ENCODE results near the gene PRSS8.

Gene PRSS8

DNA sequence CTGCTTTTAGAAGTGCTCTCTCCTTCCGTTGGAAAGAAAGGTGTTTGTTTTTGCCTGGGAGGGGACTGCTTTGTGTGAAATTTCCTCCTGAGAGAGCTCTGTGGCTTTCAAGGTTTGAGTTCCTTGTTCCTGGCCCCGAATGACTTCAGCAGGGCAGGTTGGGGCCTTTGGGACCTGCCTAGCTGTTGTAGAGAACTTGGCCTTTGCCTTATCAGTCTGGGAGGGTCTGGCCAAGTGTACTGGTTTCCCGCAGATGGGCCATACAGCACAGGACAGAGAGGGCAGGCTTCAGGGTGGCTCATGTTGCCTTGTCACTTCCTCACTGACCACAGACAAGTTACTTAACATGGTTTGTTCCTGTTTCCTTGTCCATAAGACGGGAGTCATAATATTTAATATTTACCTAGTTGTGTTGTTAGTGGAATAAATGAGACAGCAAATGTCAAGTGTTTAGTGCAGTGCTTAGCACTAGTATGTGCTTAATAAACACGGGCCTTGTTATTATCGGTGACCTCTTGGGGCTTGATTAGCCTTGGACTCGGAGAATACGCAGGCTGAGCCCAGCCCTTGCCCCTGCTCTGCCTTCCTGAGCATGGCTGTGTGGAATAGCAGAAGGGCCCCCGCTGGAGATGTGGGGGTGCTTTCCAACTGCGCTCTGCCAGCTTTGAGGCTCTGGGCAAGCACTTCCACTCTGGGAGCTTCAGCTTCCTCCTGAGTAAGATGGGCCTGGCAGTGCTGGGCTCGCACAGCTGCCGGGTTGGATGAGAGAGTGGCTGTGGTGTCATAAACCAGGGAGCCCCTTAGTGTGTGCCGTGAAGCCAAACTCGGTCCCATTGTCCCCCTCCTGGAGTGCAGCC is 6.6 kb downstream of the PRSS8 start:
- DNase-seq (ENCODE audit: low read depth in 2 of 2) = no peak

DNA sequence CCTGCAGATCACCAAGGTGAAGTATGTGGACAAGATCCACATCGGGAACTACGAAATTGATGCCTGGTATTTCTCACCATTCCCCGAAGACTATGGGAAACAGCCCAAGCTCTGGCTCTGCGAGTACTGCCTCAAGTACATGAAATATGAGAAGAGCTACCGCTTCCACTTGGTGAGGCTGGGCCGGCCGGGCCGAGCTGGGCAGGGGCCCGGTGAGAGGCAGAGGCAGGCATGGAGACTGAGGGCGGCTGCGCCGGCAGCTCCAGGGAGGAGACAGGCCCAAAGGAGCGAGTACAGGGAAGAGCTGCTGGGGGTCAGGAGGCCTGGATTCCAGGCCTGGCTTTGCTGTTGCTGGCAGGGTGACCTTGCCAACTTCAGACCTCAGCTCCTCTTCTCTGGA is 8.3 kb downstream of the PRSS8 start:
- DNase-seq (ENCODE audit: low read depth in 2 of 2) = no peak

DNA sequence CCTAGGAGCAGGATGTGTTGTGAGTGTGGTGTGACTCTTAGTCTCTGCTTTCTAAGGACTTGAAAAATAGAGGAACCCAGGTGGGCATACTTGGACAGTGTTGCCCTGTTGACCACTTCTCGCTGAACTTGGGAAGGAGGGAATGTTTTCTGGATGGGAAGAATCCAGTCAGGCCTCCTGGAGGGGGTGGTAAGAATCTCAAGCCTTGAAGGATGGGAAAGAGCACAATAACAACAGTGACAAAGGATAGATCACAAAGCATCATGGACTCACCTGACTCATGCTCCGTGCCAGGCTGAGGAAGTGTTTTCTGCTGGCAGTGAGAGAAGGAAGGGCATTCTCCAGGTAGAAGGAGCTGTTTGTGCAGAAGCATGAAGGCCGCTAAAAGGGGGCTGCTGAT is 9.7 kb downstream of the PRSS8 start:
- no peak for DNase-seq (ENCODE audit: low read depth in 2 of 2)

DNA sequence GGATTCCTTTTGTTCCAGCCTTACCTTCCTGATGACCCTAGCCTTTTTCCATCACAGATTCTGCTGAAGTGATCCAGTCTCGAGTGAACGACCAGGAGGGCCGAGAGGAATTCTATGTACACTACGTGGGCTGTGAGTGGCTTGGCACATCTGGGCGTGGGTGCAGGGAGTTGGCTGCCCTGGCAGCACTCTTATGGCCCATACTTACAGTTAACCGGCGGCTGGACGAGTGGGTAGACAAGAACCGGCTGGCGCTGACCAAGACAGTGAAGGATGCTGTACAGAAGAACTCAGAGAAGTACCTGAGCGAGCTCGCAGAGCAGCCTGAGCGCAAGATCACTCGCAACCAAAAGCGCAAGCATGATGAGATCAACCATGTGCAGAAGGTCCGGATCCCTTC is 15.4 kb downstream of the PRSS8 start:
- DNase-seq (ENCODE audit: low read depth in 2 of 2) = no peak

DNA sequence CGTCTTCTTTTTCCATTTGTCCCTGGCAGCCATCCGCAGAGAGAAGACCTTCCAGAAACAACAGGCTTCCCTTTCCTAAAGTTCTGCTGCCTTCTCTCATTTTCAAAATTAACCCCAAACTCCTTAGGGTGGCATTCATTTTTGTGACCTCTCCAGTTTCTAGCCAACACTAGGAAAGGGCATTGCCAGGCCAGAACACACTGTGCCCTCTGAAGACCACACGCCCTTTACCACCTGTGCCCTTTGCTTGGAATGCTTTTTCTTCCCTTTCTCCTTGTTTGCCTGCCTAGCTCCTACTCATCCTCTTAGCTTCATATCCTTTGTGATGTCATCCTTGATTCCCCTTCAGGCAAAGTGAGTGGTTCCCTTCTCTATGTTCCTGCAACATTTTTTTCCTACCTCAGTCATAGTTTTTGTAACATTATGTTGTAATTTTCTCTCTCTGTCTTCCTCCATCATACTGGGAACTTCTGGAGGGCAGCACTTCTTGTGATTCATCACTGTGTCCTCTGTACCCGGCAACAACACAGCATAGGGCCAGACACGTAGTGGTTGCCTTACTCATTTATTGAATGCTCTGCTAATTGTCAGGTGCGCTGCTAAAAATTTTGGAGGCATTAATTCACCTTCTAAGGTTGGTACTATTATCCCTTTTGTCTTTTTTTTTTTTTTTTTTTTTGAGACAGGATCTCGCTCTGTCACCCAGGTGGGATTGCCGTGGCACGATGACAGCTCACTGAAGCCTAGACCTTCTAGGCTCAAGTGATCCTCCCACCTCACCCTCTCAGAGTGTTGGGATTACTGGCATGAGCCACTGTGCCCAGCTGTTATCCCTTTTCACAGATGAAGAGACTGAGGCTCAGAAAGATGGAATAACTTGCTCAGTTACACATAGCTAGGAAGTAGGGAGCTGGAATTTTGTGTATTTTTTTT is 17.0 kb downstream of the PRSS8 start:
- no peak for DNase-seq (ENCODE audit: low read depth in 2 of 2)

DNA sequence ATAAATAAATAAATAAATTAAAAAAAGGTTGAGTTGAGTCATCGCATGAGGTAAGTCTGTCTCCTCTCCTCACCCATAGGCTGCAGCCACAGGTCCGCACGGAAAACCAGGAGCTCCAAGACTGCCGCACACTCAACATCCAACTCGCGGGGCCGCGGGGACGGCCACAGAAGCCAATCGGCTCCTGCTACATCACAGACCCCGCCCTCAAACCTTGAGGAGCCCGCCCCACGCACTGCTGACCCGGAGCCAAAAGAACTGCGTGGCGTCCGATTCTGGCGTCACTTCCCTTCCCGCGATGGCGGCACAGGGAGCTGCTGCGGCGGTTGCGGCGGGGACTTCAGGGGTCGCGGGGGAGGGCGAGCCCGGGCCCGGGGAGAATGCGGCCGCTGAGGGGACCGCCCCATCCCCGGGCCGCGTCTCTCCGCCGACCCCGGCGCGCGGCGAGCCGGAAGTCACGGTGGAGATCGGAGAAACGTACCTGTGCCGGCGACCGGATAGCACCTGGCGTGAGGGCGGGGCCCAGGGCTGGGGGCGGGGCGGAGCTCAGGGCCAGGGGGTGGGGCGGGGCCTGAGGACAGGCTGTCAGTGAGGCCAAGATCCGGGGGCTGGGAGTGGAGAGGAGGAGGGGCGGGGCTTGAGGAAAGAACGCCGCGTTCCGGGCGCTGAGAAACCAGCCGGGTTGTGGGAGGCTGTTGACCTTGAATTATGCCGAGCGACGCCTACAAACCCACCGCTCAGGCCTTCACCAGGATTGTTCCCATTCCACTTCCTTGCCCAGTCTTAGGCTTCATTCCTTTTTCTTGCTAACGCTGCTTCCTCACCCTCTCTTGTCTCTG is 17.9 kb downstream of the PRSS8 start, which contains the start of gene KAT8:
TSS of gene KAT8 (plus strand) at position 281 of the 839 bp plus-strand sequence. CDS start at position 299, 18 bp downstream.
- DNase-seq (ENCODE audit: low read depth in 2 of 2) = peak; percentile 96 to 98

DNA sequence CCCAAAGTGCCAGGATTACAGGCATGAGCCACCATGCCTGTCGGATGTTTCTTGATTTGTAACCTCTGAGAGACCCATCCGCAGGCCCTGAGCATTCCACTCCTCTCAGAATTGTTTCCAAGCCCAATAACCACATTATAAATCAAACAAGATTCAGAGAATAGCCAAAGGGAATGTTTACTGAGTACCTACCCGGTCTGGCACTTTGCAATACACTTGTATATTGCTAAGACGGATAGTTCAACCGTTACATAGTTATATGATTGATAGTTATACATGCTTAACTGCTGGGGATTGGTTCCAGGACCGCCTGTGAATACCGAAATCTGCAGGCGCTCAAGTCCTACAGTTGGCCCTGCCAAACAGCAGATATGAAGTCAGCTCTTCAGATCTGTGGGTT is 21.1 kb downstream of the PRSS8 start:
- no peak for DNase-seq (ENCODE audit: low read depth in 2 of 2)

DNA sequence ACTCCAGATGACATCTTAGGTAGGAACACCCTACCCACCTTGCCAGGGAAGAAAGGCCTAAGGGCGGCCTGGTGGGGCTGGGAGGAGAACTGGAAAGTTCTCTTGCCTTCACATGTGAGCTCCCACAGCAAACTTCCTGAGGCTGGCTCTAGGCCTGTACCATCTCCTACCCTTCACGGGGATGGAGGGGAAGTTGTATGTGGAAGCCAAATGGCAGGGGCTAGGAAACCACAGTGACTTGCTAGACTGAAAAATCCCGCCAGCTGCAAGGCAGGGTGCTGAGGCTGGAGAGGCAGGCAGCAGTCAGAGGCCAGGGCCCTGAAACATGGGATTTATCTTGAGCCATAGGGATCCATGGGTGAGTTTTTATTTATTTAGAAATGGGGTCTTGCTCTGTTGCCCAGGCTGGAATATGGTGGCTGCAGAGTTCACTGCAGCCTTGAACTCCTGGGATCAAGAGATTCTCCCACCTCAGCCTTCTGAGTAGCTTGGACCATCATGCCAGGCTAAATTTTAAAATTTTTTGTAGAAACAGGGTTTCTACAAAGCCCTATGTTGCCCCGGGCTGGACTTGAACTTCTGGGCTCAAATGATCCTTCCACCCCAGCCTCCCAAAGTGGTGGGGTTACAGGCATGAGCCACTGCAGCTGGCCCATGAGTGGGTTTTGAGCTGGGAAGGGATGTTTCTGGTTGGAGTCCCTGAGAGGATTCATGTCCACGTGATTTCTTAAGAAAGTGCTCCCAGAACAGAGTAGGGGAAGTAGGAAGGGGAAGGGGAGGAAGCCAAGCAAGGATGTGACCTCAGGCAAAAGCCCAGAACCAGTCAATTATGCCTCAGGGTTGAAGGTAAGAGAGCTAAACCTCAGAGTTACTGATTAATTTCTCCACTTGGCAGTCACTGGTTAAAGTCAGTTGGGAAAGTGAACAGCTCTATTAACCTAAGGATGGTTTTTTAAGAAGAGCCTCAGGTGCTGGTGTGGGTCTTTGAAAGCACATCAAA is 22.1 kb downstream of the PRSS8 start:
- DNase-seq (ENCODE audit: low read depth in 2 of 2) = no peak

DNA sequence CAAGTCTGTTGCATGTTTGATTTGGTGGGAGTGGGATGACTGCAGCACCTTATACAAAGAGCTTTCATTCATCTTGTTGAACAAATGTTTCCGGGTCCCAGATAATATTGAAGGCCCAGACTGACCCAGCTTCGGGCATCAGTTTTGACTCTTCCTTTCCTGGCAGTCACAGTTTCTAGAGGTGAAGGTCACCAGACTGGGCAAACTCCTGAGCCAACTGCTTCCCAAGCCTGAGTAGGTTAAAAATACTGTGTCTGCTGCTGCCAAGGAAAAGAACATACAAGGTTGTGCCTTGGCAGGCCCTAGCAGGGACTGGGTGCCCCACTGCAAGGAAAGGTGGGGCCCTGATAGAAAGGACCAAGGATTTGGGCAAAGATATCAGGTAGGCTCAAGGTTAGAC is 22.8 kb downstream of the PRSS8 start:
- DNase-seq (ENCODE audit: low read depth in 2 of 2) = no peak

DNA sequence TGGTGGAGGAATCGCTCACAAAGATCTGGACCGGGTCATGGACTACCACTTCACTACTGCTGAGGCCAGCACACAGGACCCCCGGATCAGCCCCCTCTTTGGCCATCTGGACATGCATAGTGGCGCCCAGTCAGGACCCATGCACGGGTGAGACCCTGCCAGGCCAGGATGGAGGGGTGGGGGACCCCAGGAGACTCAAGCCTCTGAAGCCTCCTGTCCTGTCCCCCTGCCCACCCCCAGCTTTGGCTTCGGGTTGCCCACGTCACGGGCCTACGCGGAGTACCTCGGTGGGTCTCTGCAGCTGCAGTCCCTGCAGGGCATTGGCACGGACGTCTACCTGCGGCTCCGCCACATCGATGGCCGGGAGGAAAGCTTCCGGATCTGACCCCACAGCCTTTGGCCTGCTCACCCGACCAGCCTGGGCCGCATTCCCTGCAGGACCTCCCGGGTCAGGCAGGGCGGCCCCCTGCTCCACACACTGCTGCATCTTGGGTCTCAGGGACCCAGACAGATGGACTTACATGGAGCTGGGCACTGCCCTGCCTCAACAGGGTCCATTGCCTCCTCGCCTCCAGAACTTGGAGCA is 23.6 kb downstream of the PRSS8 start:
- no peak for DNase-seq (ENCODE audit: low read depth in 2 of 2)

DNA sequence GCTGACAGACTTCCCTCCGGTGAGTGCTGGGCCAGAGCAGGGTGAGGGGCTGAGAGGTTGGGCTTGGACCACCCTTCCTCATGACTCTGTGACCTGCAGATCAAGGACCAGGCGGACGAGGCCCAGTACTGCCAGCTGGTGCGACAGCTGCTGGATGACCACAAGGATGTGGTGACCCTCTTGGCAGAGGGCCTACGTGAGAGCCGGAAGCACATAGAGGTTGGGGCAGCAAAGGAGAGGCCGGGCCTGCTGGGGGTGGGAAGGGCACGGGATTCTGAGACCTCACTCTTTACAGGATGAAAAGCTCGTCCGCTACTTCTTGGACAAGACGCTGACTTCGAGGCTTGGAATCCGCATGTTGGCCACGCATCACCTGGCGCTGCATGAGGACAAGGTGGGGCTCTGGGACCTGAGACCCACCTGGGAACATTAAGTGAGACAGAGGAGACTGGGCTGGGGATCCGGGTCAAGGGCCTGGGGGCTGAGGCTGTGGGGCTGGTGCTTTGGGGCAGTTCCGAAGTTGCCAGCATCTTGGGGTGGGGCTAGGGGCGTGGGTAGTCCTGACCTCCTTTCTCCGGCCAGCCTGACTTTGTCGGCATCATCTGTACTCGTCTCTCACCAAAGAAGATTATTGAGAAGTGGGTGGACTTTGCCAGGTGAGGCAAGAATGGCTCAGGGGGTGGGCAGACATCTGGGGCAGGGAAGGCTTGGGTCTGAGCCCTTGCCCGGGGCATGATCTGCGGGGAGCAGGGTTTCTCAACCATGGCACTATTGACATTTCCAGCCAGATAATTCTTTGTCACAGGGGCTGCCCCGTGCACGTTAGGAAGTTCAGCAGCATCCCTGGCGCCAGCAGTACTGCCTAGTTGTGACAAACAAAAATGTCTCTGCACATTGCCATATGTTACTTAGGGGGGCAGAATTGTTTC is 25.2 kb downstream of the PRSS8 start:
- DNase-seq (ENCODE audit: low read depth in 2 of 2) = no peak

DNA sequence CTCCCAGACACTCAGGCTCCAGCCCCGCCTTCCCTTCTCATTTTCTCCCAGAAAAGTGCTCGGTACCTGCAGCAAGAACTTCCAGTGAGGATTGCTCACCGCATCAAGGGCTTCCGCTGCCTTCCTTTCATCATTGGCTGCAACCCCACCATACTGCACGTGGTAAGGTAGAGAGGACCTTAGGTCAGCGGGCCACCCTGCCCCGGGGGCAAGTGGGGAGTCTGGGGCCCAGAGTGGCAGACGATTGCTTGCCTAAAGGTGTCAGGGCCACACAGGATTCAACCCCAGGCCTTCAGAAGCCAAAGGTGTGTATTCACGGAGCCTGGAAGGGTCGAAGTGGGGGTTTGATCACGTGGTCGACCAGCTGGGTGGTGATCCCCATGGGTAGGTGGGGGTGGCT is 25.9 kb downstream of the PRSS8 start:
- DNase-seq (ENCODE audit: low read depth in 2 of 2) = no peak

DNA sequence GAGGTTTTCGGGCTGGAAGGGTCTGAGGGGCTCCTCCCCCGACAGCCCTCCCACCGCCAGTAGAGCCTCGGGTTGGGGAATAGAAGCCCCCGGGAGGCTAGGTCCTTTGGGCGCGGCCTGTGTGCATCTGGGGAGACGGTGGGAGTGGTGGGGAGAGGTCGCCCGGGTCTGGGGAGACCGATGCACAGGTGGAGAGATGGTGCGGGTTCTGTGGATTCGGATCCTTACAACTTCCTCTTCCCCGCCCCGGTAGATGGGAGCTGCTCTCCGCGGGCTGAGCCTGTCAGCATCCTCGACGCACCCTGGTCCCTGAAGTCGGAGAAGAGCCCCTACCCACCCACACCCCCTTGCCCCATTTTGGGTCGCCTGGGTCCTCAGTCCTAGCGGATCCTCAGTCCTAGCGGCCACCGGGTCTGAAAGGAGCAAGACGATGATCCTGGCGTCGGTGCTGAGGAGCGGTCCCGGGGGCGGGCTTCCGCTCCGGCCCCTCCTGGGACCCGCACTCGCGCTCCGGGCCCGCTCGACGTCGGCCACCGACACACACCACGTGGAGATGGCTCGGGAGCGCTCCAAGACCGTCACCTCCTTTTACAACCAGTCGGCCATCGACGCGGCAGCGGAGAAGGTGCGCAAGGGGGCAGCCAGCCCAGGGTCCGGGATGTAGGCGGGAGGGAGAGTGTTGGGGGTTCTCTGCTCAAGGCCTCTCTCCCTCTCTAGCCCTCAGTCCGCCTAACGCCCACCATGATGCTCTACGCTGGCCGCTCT is 26.6 kb downstream of the PRSS8 start:
- no peak for DNase-seq (ENCODE audit: low read depth in 2 of 2)

DNA sequence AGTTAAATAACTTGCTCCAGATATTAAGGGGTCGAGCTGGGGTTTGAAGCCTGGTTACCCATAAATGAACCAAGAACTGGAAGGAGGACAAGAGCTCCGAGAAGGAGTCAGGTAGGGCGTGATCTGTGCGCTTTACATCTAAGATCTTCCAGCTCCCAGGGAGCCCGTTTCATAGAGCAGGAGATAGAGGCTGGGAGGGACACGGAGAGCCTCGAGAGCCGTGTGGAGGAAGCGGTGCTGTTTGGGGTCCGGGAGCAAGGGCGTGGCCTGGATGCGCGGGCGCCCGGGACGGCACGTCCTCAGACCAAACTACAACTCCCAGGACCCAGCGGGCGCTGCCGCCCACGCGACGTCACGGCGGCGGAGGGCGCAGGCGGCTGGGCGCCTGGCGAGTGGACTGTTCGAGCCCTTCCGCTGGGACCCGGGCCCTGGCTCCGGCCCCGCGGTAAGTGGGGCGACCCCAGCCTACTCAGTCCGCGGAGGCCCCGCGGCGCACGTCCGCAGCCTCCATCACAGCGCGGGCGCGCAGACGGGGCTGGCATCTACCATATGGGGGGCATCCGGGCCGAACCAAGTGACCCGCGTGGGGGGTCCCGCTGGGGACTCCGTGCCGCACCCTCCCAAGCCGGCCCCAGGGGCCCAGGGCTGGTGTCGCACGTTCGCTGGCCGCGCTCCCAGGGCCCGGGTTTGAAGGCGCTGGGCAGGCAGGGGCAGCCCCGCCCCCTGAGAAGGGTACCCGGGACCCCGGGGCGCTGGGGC is 27.3 kb downstream of the PRSS8 start, which contains the start of gene BCKDK:
TSS of gene BCKDK (plus strand) at position 352 of the 759 bp plus-strand sequence. CDS start 838 bp downstream, outside the sequence.
- DNase-seq (ENCODE audit: low read depth in 2 of 2) = peak; percentile 65 to 80

DNA sequence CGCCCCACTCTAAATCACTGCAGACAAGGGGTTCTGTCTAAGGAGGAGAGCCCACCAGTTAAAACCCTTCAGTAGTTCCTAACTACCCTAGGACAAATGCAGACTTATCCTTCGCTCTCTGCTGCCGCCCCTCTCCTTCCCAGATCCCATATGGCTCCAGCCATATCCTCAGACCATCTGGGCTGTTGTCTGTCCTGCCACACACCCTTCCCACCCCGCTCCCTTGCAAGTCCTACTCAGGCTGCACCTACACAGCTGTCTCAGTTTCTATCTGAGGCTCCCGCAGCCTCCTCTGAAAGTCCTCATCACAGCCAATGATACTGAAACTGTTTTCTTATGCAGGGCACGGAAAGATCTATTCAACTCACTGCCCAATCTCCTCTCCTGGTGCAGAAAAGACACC is 28.1 kb downstream of the PRSS8 start:
- peak; percentile 28 to 45 for DNase-seq (ENCODE audit: low read depth in 2 of 2)

DNA sequence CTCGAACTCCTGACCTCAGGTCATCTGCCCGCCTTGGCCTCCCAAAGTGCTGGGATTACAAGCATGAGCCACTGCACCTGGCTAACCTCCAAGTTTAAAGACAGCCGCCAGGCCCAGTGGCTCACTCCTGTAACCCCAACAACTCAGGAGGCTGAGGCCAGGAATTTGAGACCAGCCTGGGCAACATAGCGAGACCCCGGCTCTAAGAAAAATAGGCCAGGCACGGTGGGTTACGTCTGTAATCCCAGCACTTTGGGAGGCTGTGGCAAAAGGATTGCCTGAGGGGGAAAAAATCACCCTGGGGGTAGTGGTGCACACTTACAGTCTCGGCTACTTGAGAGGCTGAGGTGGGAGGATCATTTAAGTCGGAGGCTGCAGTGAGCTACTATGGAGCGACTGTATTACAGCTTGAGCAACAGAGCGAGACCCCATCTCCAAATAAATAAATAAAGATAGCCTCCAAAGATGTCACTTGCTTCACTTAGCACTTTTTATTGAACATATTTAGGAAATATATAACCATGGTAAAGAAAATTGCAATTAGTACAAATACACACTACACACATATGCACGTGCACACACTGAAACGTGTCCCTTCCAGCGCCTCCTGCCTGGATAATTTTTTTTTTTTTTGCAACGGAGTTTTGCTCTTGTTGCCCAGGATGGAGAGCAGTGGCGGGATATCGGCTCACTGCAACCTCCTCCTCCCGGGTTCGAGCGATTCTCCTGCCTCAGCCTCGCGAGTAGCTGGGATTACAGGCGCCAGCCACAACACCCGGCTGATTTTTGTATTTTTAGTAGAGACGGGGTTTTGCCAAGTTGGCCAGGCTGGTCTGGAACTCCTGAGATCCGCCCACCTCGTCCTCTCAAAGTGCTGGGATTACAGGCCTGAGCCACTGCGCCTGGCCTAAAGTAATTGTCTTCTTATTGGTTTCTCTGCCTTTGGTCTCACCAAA is 28.7 kb downstream of the PRSS8 start:
- no peak for DNase-seq (ENCODE audit: low read depth in 2 of 2)

Measured in stimulated activated CD4-positive, alpha-beta T cell treated with anti-CD3 and anti-CD28 coated beads, Interleukin-4, amount 100 ng/mL, for 48 hours (primary cell).